Measurements from ENCODE around the gene FKBP14. TPM values are rescaled to one million over a fixed set of nuclear protein-coding genes. Genes with fewer than 3 reads are reported as not detected.
"Not testable (repeated sequence)": the region's sequence is repeated elsewhere in the genome, so short reads cannot be mapped to it uniquely, and the experiment has no call there.

FKBP14 gene, protein sequence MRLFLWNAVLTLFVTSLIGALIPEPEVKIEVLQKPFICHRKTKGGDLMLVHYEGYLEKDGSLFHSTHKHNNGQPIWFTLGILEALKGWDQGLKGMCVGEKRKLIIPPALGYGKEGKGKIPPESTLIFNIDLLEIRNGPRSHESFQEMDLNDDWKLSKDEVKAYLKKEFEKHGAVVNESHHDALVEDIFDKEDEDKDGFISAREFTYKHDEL
- total RNA-seq (79.1 TPM), polyA plus RNA-seq (9.1 TPM)

DNA sequence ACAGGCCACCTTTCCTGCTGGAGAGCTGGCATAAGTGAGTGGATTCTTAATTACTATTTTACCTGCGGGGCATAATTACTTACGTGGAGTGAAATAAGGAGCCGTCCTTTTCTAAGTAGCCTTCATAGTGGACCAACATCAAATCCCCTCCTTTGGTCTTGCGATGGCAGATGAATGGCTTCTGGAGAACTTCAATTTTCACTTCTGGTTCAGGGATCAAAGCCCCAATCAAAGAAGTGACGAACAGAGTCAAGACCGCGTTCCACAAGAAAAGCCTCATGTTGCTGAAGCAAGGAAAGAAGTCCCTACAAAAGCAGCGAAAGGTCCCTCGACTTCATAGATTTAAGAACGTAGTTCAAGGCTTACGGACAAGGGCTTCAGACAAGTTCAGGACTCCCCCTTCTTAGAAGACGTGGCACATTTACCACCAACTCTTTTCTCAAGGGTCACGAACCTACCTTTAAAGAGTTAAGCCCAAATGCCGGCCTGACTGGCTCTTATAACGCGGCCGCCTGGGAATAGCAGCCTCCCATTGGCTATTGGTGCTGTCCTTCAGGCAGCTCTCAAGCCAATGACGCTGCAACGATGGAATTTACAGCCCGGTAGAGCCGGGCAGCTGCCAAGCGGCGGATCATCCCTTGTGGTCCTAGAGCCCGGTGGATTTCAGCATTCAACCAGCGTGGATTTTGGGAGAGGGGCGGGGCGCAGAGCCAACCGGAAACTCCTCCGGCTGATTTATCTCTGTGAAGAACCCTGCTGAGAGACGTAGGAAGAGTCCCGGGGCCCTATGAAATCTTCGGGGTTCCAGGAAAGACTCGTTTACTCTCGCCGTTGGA lies at the start of gene FKBP14:
Gene FKBP14 (minus strand): TSS at position 474 of the 836 bp plus-strand sequence. CDS start 194 bp downstream, at position 280.
- Histone ChIP-seq H3K4me3 (ENCODE audit: low read depth, low read length) (peak within 1 kb of the TSS; percentile 84), H3K36me3 (ENCODE audit: insufficient read depth) (no peaks in the 10 kb centered on the region), H3K27ac (ENCODE audit: low read depth) (peak within 1 kb of the TSS; percentile 31), H3K4me1 (ENCODE audit: insufficient read depth) (no peaks in the 10 kb centered on the region)
- peak; percentile 98 for DNase-seq (ENCODE audit: extremely low spot score)
- under 1% methylated on average over 35 of the region's 35 CpGs for WGBS

DNA sequence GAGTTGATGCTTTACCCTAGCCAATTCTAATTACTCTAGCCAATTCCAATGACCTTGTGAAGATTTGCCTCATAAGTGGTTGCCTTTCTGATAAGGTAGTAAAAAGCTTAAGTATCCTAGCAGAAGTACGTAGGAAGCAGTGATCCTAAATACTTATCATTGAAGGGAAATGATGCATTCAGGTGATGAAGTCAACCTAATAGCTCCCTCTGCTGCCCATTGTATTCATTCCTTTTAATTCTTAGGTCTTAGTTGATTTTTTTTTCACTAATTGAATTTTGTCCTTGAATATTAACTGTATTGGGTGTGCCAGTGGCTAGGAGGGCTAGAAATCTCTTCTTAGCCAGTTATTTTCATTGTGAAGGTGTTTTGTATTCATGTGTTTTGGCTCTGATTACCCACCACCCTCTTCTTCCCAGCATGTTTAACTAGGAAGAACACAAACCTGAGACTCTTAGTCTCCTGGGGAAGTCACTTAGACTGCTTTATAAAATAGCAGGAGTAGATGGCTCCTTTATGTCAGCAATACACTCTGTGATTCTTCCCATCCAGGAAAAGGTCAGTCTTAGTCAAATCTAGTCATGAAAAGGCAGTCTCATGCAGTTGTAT lies 48.0 kb upstream of the FKBP14 start:
- no peak overlapping the region for H3K27ac ChIP-seq (ENCODE audit: low read depth)
- H3K4me3 ChIP-seq (ENCODE audit: low read depth, low read length): no peak overlapping the region
- DNase-seq (ENCODE audit: extremely low spot score): no peak
- H3K36me3 ChIP-seq (ENCODE audit: insufficient read depth): peaks cover 2% of the 10 kb centered on the region
- 62% methylated on average over 1 of the region's 1 CpG for WGBS
- H3K4me1 ChIP-seq (ENCODE audit: insufficient read depth): no peaks in the 10 kb centered on the region

DNA sequence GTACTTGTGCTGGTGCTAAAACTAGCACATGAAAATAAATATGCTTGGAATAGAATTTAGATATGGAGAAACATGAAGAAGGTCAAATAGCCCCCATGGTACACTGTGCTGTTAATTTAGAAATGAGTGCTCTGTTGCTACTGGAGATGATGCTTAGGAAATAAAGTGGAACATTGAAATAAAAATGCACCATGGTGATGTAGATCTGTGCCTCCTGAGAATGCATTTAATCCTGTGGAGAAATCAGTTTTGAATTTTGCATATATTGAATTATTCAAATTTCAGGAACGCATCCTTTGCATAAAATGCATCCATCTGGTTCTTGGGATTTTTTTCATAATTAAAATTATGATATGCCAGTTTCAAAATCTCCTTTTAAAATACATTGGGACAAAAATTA lies 46.2 kb upstream of the FKBP14 start:
- DNase-seq (ENCODE audit: extremely low spot score): no peak
- Histone ChIP-seq H3K27ac (ENCODE audit: low read depth) (no peak overlapping the region), H3K4me3 (ENCODE audit: low read depth, low read length) (no peak overlapping the region), H3K36me3 (ENCODE audit: insufficient read depth) (peaks cover 3% of the 10 kb centered on the region), H3K4me1 (ENCODE audit: insufficient read depth) (no peaks in the 10 kb centered on the region)
- WGBS: 96% methylated on average over 1 of the region's 1 CpG

DNA sequence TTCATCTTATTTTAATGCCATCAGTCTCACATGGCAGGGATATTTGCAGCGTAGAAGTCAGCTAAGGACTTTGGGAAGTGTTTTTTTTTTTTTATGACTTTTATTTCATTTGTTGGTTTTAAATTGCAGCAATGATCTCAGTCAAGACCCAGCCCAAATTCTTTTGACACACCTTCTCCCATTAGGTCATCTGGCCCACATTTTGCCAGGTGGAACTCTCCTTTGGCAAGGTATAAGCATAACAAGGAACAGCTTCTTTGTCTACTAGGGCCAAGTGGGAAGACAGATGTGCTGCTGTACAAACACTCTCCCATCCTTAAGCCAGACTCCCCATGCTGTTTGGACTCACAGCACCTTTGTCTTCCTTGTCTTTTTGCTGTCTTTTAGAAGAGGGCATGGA lies 43.5 kb upstream of the FKBP14 start:
- H3K27ac ChIP-seq (ENCODE audit: low read depth): no peak overlapping the region
- no peak overlapping the region for H3K4me3 ChIP-seq (ENCODE audit: low read depth, low read length)
- peaks cover 3% of the 10 kb centered on the region for H3K36me3 ChIP-seq (ENCODE audit: insufficient read depth)
- DNase-seq (ENCODE audit: extremely low spot score): no peak
- H3K4me1 ChIP-seq (ENCODE audit: insufficient read depth): no peaks in the 10 kb centered on the region
- WGBS: 0% methylated on average over 1 of the region's 1 CpG

DNA sequence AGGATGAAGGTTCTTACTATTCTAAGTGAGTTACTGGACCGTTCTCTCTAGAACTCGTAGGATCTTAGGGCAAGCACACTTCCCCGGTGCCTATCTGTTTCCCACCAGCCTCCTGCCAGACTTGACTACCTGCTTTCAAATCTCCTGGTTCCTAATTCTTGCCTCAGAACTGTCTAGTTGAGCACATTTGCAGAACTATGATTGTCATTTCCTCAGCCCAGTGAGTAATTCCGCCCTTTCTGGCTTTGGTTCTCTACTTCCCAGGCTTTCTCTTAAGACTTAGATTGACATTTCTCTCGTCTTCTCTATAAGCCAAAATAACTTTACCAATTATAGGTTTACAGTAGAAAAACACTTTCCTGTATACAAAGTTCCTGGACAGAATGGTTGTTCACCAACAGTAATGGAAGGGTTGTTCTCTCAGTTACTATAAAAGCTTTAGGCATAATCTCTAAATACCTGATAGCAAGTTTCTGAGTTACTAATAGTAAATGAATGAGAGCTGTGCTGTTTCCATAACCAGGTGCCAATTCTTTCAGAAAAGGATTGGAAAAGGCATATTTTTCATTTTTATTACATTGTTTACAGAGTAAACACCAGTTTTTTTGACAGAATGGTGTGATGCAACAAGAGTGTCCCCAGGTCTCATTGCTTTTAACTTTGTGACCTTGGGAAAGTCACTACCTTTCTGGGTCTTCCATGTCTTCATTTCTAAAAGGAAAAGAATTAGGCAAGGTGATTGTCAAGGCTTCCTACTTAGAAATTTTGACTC lies 42.8 kb upstream of the FKBP14 start:
- no peaks in the 10 kb centered on the region for H3K4me1 ChIP-seq (ENCODE audit: insufficient read depth)
- no peak for DNase-seq (ENCODE audit: extremely low spot score)
- H3K36me3 ChIP-seq (ENCODE audit: insufficient read depth): peaks cover 3% of the 10 kb centered on the region
- H3K4me3 ChIP-seq (ENCODE audit: low read depth, low read length): no peak overlapping the region
- no peak overlapping the region for H3K27ac ChIP-seq (ENCODE audit: low read depth)
- 85% methylated on average over 5 of the region's 5 CpGs for WGBS

DNA sequence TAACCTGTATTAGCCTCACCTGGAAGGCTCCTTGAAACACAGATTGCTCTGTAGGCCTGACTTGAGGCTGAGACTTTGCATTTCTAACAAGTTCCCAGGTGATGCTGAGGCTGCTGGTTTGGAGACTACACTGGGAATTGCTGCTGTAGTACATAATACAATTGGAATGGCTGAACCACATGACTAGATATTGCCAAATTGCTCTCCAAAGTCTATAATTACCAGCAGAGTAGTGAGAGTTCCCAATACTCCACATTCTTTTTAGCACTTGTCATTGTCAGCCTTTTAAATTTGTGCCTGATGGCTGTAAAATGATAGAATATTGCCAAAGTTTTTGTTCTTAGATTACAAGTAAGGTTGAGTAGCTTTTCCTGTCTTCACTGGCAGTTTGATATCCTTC lies 41.6 kb upstream of the FKBP14 start:
- no peak overlapping the region for H3K27ac ChIP-seq (ENCODE audit: low read depth)
- H3K4me1 ChIP-seq (ENCODE audit: insufficient read depth): no peaks in the 10 kb centered on the region
- DNase-seq (ENCODE audit: extremely low spot score): no peak
- H3K4me3 ChIP-seq (ENCODE audit: low read depth, low read length): no peak overlapping the region
- H3K36me3 ChIP-seq (ENCODE audit: insufficient read depth): peaks cover 5% of the 10 kb centered on the region

DNA sequence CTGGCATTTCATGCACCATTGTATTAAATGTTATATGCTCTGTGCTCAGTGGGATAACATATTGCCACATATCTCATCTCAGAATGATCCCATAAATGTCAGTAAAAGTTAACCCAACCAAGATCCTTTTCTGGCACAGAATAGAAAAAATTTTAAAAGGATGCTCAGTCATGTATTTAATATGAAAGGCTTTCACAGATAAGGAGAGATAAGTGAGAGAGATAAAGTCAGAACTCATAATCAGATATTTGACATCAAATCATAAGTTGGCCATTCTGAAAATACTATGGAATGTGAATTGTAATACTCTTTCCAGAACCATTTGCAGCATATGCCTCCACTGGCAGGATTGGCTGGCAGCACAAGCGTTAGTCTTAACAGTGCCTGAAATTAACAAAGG lies 40.2 kb upstream of the FKBP14 start:
- H3K27ac ChIP-seq (ENCODE audit: low read depth): no peak overlapping the region
- no peak overlapping the region for H3K4me3 ChIP-seq (ENCODE audit: low read depth, low read length)
- no peaks in the 10 kb centered on the region for H3K4me1 ChIP-seq (ENCODE audit: insufficient read depth)
- peaks cover 5% of the 10 kb centered on the region for H3K36me3 ChIP-seq (ENCODE audit: insufficient read depth)
- 96% methylated on average over 1 of the region's 1 CpG for WGBS
- DNase-seq (ENCODE audit: extremely low spot score): no peak

DNA sequence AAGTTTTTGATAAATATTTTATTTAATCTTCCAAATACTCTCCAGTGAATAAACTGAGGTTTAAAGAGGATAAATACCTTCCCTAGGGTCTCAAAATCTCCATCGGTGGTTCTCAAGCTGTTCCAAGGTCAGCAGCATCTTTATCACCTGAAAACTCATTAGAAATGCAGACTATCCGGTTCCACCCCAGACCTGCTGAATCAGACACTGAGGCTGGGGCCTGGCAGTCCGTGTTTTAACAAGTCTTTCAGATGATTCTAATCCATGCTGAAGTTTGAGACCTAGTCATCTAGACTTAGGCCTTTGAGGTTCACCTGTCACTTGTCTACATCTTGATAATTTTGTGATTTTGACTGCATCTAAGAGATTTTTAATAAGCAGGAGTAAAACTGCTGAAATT lies 39.2 kb upstream of the FKBP14 start:
- no peak overlapping the region for H3K4me3 ChIP-seq (ENCODE audit: low read depth, low read length)
- no peak for DNase-seq (ENCODE audit: extremely low spot score)
- WGBS: 78% methylated on average over 3 of the region's 3 CpGs

DNA sequence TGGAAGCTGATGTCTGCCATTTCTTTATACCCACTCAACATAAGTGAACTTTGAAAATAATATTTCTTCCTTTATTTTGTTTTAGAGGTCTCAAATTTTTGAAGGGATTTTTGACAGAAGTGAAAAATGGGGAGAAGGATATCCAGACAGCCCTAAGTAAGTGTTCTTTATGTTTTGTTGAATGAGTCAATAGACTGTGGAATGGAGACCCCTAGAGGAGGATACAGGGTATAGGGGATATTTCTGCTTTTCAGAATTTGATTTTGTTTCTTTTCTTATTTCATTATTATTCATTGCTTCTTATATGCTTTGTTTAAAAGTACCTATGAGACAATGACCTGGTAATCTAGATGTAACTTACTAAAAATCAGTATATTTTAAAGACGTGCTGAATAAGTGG lies 36.1 kb upstream of the FKBP14 start:
- Histone ChIP-seq H3K4me3 (ENCODE audit: low read depth, low read length) (no peak overlapping the region), H3K36me3 (ENCODE audit: insufficient read depth) (peaks cover 3% of the 10 kb centered on the region), H3K4me1 (ENCODE audit: insufficient read depth) (no peaks in the 10 kb centered on the region), H3K27ac (ENCODE audit: low read depth) (no peak overlapping the region)
- 79% methylated on average over 1 of the region's 1 CpG for WGBS
- peak; percentile 21 for DNase-seq (ENCODE audit: extremely low spot score)

More for the DNA sequence above, 39.2 kb upstream of the FKBP14 start:
- H3K4me1 ChIP-seq (ENCODE audit: insufficient read depth): no peaks in the 10 kb centered on the region
- no peak overlapping the region for H3K27ac ChIP-seq (ENCODE audit: low read depth)
- peaks cover 5% of the 10 kb centered on the region for H3K36me3 ChIP-seq (ENCODE audit: insufficient read depth)

DNA sequence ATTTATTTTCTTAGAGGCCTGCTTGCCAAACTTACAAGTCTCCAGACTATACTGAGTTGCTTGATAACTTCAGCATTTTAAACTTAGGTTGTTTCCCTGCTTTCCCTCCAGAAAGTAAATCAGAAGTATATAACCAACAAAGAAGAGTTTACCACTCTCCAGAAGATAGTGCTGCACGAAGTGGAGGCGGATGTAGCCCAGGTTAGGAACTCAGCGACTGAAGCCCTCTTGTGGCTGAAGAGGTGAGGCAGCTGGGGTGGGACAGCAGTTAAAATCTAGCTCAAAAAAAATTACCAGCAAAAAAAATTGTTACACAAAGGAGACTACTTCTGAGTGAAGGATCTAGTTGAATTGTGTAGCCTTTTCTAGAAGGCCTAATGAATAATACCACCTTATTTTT lies 35.3 kb upstream of the FKBP14 start:
- not testable (repeated sequence) for H3K4me3 ChIP-seq (ENCODE audit: low read depth, low read length); H3K27ac ChIP-seq (ENCODE audit: low read depth); H3K4me1 ChIP-seq (ENCODE audit: insufficient read depth); DNase-seq (ENCODE audit: extremely low spot score); H3K36me3 ChIP-seq (ENCODE audit: insufficient read depth)
- 11% methylated on average over 3 of the region's 3 CpGs for WGBS

DNA sequence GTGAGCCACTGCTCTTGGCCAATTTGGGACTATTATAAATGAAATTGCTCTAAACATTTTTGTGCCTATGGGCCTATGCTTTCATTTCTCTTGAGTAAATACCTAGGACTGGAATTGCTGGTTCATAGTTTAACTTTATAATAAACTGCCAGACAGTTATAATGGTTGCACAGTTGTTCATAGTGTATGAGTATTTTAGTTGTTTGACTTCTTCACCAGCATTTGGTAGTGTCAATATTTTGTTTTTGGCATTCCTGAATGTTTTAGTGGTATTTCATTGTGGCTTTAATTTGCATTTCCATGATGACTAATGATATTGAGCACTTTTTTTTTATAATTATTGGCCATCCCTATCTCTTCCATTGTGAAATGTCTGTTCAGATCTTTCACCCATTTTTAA lies 31.2 kb upstream of the FKBP14 start:
- DNase-seq (ENCODE audit: extremely low spot score): no peak

DNA sequence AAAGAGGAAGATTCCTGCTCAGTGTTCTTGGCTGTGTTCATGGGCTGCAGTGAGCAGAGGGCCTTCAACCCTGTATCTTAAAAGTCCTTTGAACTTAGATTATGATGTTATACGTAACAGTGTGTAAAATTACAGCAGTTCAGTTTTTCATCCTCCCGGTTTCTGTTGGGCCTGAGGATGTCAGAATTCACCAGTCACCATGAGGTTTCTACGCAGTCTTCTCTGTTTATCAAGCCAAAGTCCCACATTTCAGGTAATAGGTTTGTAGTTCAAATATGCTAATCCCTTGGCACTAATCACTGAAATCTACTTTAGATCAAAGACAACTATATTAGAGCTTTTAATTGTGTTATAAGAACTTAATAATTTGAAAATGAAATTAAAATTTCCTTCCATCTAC lies 26.6 kb upstream of the FKBP14 start:
- Histone ChIP-seq H3K4me3 (ENCODE audit: low read depth, low read length) (no peak overlapping the region), H3K27ac (ENCODE audit: low read depth) (no peak overlapping the region), H3K36me3 (ENCODE audit: insufficient read depth) (peaks cover 2% of the 10 kb centered on the region), H3K4me1 (ENCODE audit: insufficient read depth) (no peaks in the 10 kb centered on the region)
- 91% methylated on average over 3 of the region's 3 CpGs for WGBS
- no peak for DNase-seq (ENCODE audit: extremely low spot score)

More for the DNA sequence above, 31.2 kb upstream of the FKBP14 start:
- Histone ChIP-seq H3K4me3 (ENCODE audit: low read depth, low read length) (no peak overlapping the region), H3K36me3 (ENCODE audit: insufficient read depth) (no peaks in the 10 kb centered on the region), H3K4me1 (ENCODE audit: insufficient read depth) (no peaks in the 10 kb centered on the region), H3K27ac (ENCODE audit: low read depth) (no peak overlapping the region)

DNA sequence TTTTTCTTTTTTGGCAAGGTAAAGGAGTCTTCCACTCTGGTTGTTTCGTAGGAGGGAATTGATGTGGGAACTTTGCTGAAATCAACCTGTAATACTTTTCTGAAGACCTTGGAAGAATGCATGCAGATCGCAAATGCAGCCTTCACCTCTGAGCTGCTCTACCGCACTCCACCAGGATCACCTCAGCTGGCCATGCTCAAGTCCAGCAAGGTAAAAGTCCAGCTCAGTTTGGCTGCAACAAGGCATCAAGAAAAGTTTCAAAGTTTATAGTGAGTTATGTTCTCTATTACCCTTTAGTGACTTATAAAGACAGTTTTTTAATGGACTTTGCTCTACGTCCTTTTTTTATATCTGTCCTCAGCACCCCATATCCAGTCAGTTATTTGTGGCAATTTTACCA lies 22.7 kb upstream of the FKBP14 start:
- Histone ChIP-seq H3K4me3 (ENCODE audit: low read depth, low read length) (no peak overlapping the region), H3K36me3 (ENCODE audit: insufficient read depth) (peaks cover 2% of the 10 kb centered on the region), H3K4me1 (ENCODE audit: insufficient read depth) (no peaks in the 10 kb centered on the region), H3K27ac (ENCODE audit: low read depth) (no peak overlapping the region)
- no peak for DNase-seq (ENCODE audit: extremely low spot score)
- WGBS: 95% methylated on average over 4 of the region's 4 CpGs

All from urinary bladder (tissue), 4 donors.